HG02610 (cell line): ENCODE results near the gene SLC29A4.
A peak's percentile ranks its signal among the peaks of the same experiment; 100 is the strongest.
"Not testable (repeated sequence)": the region's sequence is repeated elsewhere in the genome, so short reads cannot be mapped to it uniquely, and the experiment has no call there.

Experiments used
- ATAC-seq: cut with Tn5 transposase; IDR thresholded peaks from one replicate; pipeline ENCODE4 v1.9.1; 2021; ENCODE audit warnings: mild to moderate bottlenecking, moderate library complexity; ENCODE audit not compliant: unreplicated experiment

SLC29A4 gene, protein sequence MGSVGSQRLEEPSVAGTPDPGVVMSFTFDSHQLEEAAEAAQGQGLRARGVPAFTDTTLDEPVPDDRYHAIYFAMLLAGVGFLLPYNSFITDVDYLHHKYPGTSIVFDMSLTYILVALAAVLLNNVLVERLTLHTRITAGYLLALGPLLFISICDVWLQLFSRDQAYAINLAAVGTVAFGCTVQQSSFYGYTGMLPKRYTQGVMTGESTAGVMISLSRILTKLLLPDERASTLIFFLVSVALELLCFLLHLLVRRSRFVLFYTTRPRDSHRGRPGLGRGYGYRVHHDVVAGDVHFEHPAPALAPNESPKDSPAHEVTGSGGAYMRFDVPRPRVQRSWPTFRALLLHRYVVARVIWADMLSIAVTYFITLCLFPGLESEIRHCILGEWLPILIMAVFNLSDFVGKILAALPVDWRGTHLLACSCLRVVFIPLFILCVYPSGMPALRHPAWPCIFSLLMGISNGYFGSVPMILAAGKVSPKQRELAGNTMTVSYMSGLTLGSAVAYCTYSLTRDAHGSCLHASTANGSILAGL

DNA sequence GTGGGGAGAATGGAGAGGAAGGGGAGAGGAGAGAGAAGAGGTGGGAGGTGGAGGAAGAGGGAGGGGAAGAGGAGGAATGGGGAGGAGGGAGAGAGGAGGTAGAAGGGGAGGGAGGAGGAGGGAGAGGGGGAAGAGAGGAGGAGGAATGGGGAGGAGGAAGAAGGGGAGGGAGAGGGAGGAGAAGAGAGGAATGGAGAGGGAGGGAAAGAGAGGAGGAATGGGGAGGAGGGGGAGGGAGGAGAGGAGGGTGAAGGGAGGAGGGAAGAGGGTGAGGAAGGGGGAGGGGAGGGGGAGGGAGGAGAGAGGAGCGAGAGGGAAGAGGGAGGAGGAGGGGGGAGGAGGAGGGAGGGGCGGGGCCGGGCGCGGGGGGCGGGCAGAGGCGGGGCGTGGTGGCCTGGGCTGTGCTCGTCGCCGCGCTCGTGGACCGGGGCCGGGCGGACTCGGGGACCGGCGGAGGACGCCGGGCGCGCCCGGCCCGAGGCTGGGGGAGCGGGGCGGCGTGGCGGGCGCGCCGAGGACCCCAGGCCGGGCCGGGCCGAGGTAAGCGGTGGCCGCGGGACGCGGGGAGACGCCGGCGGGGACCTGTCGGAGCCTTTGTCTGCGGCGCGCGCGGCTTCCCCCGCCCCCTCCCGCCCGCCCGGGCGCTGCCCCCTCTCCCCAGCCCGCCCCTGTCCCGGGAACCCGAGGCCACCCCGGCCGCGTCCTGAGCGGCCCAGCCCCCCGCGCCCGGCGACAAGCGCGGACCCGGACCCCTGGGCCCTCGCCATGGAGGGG, at the start of gene SLC29A4:
TSS of gene SLC29A4 (plus strand) at position 401 of the 774 bp plus-strand sequence. CDS start 4,874 bp downstream, outside the sequence.
- no peak for ATAC-seq

- peak; percentile 27 for ATAC-seq
Measured at GRCh38 chr7:5234852-5235831, 47.6 kb upstream of the SLC29A4 start.

DNA sequence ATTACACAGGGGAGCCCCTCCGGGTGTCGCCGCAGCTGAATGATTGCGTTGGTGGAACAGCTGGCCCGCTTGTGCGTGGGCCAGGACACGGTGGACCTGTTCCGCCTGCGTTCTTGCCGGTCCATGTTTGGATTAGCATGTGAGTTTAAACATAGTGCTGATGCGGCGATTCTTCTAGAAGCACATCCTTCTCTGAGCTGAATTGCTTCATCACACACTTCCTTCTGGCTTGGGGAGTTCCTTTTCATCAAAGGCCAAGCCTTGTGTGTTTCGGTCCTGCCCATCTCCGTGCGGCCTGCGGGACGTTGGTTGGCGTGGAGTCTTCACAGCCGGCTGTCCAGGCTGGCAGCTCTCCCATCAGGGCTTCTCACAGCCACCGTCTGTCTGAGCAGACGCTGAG, 45.5 kb upstream of the SLC29A4 start:
- no peak for ATAC-seq

DNA sequence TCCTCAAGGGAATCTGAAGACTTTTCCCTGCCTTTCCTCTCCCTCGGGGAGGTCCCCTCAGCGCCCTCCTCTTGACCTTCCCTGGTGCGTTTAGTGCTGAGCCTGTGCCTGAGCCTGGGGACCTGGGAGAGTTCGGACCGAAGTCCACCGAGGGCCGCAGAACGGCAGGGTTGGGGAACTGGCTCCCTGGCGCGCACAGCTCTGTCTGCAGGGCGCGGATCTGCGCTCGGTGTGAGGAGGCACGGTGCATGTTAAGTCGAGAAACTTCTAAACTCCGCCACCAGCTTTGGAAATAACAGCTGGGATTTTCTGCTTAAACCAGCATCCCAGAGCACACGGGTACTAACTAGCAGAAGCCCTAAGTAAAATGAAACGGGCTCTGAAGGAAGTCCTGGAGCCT, 44.2 kb upstream of the SLC29A4 start:
- ATAC-seq: no peak

GRCh38 chr7:5243261-5243660, 39.5 kb upstream of the SLC29A4 start:
- no peak for ATAC-seq

GRCh38 chr7:5248201-5248885, 34.4 kb upstream of the SLC29A4 start:
- no peak for ATAC-seq

DNA sequence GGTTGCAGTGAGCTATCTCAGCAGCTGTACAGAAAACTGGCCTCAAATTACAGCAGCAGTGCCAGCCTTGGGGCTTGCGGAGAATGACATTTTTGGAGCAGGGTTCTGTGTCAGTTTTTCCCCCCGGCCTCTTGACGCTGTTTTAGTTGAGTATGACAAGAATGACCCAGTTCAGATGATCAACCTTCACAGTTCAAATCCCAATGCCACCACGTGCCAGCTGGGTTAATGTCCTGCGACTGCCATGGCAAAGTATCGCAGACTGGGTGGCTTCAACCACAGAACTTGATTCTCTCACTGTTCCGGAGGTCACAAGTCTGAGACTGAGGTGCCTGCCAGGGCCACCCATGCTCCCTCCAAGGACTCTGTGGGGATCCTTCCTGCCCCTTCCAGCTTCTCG, 32.0 kb upstream of the SLC29A4 start:
- not testable (repeated sequence) for ATAC-seq

- ATAC-seq: not testable (repeated sequence)
Measured at GRCh38 chr7:5253529-5253928, 29.2 kb upstream of the SLC29A4 start.

- not testable (repeated sequence) for ATAC-seq
Measured at GRCh38 chr7:5254371-5254770, 28.4 kb upstream of the SLC29A4 start.

GRCh38 chr7:5255832-5256231, 26.9 kb upstream of the SLC29A4 start:
- ATAC-seq: no peak

- not testable (repeated sequence) for ATAC-seq
Measured at GRCh38 chr7:5260530-5261068, 22.1 kb upstream of the SLC29A4 start.

DNA sequence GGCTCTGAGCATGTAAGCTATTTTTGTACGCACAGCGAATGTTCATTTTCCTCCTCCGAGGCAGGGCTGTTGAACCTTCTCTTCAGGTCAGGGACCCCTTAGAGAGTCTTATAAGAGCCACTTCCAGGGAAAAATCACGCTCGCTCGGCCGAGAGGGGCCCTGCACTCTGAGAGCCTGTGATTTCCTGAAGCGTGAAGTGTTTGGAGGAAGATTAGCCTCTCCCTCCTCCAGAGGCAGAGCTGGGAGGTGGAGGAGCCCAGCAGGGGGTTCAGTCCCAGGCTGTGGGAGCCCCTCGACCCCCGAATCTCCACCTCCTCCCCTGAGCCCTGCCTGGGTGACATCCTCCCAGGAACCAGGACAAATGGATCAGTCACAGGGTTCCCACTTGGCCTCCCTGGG, 19.7 kb upstream of the SLC29A4 start:
- ATAC-seq: not testable (repeated sequence)

- no peak for ATAC-seq
Measured at GRCh38 chr7:5265320-5266190, 17.2 kb upstream of the SLC29A4 start.

DNA sequence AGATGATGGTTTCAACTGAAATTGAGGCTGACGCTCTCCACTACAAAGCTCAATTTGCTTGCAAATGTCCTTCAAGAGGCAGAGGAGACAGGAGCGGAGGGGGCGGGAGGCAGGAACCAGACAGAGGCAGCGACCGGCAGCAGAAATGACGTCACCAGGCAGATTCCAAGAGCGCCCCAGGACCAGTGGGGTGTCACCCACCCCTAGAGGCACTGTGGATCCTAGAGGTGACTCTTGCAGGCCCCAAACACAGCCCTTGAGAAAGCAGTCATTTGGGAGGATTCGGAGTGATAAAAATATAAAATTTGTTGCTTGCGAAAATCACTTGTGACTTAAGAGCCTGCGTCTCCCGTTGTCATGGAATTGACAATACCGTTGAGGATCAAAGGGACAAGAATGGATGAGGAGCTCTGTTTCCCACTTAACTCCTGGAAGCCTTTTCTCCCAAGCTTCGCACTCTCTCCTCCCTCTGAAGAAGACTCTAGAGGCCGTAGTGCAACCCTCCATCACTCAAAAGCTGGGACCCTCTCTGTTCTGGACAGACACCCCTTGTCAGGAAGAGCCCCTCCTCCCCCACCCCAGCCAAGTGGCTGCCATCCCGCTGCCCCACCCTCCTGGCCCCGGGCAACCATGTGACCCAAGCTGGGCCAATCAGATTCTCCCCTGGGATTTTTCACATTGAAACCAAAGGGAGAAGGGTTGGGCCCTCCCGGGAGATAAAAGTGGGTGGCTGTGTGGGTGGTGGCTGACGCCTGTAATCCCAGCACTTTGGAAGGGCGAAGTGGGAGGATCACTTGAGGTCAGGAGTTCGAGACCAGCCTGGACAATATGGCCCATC, 16.3 kb upstream of the SLC29A4 start:
- no peak for ATAC-seq

DNA sequence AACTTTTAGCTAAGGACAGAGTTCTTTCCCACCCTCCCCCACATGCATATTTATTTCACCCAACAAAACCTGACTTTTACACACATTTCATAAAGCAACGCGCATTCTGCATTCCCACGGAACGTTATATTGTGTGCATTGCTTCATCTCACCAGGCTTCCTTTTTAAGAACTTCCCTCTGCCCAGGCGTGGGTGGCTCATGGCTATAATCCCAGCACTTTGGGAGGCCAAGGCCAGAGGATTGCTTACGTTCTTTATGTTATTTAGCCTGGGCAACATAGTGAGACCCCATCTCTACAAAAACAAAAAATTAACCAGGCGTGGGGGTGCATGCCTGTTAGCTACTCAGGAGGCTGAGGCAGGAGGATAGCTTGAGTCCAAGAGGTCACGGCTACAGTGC, 14.9 kb upstream of the SLC29A4 start:
- not testable (repeated sequence) for ATAC-seq

DNA sequence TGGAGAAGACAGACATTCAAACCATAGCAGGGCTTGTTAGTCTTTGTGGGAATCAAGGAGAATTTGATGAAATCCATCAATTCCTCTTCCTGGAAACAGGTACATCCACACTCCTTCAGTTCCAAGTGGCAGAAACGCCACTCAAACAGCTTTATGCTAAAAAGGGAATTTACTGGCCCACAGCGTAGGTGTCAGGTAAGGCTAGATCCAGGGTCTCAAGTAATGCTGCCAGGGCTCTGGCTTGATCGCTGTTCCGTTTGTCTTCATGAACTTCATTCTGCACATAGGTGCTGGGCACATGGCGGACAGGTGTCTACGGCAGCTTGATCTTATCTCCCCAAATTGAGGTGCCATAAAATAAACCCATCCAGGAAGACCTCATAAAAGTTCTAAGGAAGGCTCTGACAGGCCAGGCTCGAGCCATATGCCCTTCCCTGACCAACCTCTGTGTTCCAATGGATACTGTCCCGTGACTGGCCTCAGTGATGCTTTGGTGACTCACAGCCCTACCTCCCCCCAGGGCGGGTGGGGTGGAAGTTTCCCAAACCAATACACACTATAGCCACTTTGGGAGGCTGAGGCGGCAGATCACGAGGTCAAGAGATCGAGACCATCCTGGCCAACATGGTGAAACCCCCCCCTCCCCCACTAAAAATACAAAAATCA, 12.6 kb upstream of the SLC29A4 start:
- not testable (repeated sequence) for ATAC-seq

GRCh38 chr7:5270788-5271187, 12.0 kb upstream of the SLC29A4 start:
- ATAC-seq: no peak
